HG03469 (cell line): Measurements from ENCODE around the gene TUBGCP6.

Experiments
- ATAC-seq: cut with Tn5 transposase; IDR thresholded peaks from one replicate; pipeline ENCODE4 v1.9.1; 2021; ENCODE audit warnings: mild to moderate bottlenecking, moderate library complexity, moderate number of reproducible peaks; ENCODE audit not compliant: unreplicated experiment

Gene TUBGCP6

DNA sequence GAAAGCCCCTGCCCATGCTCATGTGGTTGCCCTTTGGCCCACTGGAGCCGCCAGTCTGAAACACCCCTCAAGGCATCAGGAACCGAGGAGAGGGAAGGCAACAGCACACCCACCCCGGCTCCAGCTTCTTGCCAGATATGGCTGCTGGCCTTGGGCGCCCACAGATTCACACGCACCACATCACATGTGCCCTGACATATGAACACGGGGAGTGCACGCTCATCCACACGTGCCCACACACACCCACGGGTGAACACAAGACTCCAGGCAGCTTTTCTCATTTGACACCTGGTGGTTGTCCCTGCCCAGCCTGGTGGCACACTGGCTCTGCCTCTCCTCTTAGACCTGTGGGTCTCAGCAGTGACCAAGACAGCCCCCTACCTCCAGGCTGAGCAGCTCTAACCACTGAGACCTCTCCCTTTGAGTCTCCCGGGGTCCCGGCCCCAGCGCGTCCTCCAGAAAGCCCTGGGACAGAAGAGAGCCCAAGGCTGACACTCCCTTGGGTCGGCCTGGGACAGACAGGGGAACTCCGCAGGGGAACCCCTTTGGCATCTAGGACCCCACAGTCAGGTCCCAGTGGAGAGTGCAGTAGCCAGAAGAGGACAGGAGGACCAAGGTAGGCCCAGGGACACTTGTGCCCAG, 19.4 kb upstream of the TUBGCP6 start:
- no peak for ATAC-seq

DNA sequence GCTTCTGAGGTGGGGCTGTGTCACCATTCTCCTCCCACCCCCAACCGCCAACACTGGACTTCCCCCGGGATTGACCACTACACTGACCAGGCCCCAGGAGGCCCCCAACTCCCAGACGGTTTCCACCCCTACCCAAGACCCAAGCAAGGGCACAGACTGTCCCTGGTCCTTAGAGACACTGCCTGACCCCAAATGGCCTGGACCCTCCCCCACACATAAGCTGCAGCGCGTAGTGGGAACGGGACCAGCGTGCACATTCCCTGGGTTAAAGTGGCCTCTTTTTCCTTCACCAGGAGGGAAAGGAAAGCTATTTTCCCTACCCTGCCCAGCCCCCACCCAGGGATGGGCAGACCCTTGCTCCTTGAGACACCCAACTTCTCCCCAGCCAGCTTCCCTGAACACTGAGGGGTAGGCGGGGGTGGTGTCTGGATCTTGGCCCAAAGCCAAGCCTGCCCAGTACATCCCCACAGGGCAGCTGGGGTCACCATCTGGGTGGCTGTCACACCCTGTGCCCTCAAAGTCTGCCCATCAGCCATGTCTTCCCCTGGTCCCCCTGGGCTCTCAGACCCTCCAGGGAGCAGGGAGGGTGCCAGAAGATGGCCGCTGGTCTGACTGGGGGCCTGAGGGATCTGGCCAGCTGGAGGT, 18.3 kb upstream of the TUBGCP6 start:
- ATAC-seq: no peak

DNA sequence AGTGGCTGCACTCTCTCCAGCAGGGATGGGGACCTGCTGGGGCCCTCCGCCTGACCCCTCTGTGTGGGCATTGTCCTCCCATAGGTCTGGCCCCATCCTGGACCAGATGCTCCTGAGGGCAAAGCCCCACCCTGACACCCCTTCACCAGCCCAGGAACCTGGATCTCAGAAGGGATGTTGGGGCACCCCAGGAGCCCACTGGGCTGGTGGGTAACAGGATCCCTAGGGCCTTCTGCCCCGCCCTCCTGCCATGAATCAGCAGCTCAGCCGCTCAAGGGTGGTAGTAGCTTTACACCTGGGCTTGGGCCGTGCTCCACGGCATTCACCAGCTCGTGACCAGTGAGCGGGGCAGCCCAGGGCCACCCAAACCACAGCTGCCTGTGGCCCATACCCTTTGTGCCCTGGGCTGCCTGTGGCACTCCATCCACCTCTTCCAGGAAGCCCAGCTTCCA, 17.7 kb upstream of the TUBGCP6 start:
- ATAC-seq: no peak

DNA sequence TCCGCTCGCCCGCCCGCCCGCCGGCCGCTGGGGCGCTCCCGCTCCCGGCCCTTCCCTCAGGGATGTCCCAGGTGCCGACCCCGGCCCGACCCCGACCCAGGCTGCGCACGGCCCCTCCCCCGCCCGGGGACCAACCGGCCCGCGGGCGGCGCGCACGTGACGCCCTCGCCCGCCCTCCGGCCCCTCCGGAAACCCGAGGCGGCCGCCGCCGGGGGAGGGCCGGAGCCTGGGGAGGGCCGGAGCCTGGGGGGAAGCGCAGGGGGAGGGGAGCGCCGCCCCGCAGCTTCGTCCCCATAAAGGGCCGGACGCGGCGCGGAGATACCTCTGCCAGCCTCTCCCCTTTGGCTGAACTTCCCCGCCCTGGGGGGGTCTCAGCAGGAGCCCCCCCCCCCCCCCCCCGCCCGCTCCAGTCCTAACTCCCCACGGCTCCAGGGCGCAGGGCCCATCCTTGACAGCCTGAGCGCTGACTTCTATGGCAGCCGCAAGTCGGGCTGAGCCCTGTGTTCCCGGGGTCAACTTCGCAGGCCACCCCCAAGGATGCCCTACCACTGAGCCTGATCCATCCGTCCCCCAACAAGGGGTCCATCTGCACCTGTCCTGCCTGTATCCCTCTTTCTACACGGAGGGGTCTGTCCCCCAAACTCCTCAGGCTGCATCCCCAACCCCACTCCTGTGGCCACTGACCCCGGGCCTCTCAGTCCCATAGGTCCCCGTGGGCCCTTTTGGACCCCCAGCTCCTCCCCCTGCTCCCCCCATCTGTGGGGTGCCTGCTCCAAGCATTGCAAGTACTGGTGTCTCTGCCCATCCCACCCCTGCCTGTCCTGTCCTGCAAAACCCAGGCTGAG, 17.0 kb upstream of the TUBGCP6 start, which contains the start of gene MAPK12:
TSS of gene MAPK12 (minus strand) at position 69 of the 845 bp plus-strand sequence. CDS start 174 bp downstream, outside the sequence.
- no peak for ATAC-seq

DNA sequence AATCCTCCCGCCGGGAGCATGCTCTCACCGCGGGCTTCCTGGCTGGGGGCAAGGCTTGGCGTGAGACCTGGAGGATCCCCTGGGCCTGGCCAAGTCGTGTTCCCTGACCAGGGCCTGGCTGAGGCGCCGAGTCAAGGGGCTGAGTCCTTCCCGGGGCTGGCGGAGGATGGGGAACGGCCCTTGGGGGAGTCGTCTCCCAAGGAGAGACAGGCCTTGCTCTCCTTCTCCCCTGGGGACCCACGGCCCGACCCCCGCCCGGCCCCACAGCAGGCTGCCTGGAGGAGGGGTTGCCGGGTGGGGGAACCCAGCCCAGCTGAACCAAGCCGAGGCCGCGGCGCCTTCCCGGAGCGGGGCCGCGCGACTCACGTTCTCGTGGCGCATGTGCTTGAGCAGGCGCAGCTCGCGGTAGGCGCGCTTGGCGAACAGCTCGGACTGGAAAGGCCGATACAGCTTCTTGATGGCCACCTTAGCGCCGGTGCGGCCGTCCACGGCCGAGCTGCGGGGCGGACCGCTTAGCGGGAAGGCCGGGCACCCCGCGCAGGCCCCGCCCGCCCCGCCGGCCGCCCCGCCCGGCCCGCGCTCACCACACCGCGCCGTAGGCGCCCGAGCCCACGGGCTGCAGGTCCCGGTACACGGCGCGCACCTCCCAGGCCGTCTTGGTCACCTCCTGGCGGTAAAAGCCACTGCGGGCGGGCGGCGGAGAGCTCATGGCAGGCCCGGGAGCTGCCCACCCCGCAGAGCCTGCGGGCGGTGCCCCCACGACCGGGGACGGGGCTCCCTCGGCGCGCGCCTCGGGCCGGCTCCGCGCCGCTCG, 16.2 kb upstream of the TUBGCP6 start:
- ATAC-seq: no peak

DNA sequence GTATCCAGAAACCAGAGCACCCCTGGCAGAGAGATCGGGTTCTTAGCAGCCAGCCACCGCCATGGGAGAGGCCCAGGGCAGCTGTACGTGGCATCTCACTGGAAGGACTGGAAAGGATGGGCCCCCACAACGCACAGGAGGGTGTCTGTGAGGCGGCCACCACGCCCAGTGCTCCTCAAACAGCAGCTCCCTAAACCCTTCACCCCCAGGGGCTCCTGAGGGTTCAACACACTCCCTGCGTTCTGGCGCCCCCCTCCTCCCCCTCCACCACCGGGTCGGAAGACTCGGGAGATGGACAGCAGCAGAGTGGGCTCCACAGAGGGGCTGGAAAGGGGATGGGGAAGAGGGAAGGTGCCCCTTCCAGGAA, 15.6 kb upstream of the TUBGCP6 start:
- no peak for ATAC-seq

DNA sequence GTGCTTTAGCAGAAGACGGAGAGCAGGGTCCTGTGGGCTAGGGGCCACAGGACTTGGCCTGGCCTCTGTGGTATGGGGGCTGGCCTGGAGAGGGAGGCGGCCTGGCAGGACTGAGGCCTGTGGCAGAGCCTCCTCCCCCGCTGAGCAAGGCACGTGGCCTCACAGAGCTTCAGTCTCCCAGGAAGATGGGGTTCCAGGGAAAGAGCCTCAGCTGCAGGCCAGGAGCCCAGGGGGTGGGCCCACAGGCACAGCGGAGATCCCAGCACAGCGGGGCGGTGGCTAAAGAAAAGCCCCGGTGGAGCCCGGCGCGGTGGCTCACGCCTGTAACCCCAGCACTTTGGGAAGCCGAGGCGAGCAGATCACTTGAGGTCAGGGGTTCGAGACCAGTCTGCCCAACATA, 14.5 kb upstream of the TUBGCP6 start:
- no peak for ATAC-seq

DNA sequence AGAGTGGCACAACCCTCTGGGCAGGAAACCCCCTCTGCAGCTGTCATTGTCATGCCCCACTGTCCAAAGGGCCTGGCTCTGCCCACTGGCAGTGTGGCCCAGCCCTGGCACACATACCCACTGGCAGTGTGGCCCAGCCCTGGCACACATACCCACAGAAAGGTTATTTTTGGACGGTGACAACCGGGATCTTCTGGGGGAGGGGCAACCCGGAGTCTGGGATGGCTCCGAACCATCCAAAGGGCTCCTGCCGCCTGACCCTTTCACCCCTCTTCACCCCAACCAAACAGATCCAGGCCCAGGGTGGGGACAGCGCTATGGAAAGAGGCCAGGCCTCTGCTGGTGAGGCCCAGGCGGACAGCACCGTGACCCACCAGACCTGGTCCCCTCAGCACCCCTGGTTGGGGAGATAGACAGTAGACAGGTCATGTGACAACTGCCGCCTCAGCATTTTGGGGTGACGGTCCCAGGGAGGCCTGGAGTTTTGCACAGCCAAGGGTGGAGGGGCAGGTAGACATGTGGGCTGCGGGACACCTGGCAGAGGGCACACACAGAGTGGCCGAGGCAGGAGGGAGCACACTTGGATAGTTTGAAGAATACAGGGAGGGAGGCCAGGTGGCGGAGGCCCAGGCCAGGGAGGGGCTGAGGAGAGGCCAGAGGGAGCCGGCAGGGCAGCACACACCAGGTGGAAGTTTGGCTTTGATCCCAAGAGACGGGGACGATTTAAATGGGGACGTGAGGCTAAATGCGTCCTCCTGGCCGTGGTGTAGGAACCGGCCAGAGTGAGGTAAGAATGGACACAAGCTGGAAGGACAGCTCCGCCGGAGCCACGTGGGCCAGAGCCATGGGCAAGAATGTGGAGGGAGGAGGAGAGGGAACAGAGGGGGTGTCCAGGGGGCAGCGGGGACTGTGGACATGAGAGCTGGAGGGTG, 13.8 kb upstream of the TUBGCP6 start:
- ATAC-seq: no peak

DNA sequence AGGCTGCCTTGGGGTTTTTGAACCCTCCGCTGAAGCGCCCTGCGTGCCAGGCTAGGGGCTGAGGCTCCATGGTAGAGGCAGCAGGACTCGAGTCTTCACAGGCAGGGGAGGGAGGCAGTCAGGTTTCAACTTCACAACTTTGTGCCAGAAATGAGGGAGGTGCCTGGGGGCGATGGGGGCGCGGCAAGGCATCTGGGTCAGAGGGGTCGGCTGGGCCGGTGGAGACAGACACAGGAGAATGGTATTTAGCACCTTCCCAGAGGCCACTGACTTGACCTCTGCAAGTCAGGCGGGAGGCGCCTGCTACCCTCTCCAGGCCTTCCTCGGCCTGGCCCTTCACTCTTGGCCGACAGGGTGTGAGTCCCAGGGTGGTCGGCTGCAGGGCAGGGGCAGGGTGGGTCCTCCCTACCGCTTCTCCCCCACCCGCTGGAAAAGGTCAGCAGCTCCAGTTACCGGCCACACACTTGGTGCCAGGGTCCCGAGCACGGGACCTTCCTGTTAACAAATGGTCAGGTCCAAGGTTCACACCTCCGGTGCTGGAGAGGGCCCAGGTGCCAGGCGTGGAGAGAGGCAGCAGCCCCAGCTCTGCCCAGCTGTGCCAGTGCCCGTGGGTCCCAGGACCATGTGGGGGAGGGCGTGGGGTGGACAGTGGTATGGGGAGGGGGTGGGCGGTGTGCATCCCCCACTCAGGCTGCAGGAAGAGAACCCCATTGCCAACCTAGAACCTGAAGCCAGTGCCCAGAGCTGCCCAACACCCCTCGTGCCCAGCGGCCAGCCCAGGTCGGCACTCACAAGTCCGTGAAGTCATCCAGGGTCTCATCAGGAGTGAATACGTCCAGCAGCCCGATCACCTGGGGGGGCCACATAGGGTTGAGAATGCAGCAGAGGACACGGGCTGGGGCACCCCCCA, 12.9 kb upstream of the TUBGCP6 start:
- ATAC-seq: no peak

DNA sequence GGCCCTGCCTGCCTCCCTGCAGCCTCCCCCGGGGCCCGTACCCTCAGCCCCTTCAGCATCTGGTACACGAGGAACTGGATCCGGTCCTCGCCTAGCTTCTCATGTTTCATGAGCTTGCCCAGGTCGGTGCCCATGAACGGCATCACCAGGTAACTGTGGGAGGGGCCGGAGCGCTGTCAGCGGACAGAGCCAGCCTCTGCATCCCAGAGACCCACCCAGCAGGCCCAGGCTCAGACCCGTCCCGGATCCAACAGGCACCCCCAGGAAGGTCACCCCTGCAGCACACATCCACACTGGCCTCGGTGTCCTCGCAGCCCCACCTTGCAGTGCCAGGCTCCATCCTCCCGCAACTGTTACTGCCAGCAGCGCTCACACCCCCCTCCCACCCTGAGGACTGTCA, 12.2 kb upstream of the TUBGCP6 start:
- ATAC-seq: no peak

DNA sequence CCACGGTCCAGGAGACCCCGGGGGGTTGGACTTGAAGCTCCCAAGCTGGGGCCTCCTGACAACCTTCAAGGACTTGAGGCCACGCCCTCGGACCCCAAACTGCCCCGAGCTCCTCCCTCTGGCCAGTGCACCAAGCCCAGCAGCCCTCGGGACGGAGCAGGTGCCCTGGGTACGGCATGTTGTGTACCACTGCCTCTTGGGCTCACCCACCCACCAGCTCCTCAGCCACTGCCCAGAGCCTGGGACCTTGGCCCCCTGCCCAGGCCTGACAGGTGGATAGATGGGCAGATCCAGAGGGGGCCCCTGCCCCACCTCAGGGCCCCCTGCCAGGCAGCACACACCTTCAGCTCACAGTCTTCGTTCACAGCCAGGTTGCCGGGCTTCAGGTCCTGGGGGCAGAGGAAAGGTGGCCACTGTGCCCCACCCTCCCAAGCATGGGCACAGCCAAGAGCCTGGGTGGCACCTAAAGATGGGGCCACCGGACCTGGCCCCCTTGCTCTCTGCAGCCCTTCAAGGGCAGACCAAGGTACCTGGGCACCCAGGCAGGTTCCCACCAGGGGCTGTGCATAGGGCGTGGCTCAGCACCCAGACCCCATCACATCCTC, 11.5 kb upstream of the TUBGCP6 start:
- ATAC-seq: no peak

DNA sequence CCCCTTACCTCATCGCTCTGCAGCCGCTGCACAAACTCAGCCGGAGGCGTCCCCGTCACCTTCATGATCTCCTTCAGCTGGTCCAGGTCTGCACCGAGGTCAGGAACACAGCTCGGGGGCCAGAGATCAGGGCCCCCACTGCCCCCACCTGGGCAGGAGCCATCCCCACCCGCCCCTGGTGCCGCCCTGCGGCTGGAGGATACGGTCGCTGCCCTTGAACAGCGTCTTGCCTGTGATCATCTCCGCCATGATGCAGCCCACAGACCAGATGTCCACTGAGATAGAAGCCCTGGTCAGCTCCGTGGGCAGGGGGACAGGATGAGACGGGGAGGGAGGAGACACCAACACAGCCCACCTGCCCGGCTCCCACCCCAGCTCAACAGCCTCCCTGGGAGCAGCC, 10.8 kb upstream of the TUBGCP6 start:
- no peak for ATAC-seq

DNA sequence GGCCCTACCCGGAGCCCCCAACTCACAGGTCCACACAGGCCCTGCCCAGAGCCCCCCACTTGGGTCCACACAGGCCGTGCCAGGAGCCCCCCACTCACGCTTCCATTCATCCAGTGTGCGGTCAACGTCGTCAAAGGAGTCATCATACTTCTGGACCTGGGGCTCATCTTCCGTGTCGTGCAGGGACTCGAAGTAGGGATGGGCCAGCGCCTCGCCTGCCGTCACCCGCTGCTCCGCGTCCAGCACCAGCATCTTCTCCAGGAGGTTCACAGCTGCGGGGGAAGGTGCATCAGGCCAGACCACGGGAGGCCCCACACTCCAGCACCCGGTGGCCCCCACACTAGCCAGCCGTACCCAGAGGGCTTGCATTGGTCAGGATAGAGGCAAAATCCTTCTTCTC, 10.3 kb upstream of the TUBGCP6 start:
- ATAC-seq: no peak

DNA sequence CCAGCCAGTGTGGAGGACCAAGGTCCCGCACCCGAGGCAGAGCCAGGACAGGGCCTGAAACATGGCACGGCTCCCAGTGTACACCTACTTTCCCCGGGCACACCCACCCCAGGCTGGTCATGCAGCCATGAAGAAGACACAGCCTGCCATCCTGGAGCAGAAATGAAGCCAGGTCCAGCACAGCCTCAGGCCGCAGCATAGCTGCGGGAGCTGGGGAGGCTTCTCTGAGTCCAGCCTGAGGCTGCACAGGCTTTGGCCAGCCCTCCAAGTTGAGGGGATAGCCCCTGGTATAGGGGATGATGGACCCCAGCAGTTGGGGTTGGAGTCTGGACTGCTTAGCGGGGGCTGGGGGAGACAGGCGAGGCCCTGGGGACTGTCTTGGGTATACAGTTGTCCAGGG, 9.1 kb upstream of the TUBGCP6 start:
- ATAC-seq: no peak

DNA sequence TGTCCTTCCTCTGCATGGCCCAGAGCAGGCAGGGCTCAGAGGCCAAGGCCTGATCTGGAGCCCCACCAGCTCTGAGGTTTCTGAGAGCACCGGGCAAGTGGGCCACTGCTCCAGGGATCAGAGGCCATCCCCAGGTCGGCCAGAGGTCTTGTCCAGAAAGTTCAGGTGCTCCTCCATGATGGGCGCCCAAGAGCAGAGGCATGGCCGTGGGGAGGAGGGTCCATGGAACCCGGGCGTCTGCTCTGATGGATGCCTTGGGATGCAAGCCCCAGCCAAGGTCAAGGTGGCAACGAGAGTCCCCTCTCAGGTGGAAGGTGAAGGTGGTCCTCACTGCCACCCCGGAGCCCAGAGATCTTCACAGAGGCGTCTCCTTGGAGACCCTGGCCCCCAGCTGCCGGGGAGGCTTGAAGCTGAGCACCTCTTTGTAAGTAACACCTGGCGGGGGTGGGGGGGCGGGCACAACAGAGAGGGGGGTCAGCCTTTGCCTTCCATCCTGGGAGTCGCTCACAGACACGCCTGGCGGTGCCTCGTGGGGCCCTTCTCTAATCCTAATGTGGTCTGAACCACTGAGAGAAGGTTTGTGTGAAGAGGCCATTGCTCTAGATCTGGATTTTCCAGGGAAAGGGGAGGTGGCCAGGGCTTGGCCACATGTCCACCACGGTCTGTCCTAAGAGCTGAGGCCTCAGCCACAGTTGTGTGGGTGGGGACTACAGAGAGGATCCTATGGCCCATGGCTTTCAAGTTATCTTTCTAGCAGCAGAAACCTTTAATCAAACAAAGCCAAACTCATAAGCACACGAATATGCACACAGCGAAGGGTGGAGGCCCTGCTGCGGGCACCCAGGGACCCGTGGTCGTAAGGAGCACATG, 8.5 kb upstream of the TUBGCP6 start:
- ATAC-seq: no peak

DNA sequence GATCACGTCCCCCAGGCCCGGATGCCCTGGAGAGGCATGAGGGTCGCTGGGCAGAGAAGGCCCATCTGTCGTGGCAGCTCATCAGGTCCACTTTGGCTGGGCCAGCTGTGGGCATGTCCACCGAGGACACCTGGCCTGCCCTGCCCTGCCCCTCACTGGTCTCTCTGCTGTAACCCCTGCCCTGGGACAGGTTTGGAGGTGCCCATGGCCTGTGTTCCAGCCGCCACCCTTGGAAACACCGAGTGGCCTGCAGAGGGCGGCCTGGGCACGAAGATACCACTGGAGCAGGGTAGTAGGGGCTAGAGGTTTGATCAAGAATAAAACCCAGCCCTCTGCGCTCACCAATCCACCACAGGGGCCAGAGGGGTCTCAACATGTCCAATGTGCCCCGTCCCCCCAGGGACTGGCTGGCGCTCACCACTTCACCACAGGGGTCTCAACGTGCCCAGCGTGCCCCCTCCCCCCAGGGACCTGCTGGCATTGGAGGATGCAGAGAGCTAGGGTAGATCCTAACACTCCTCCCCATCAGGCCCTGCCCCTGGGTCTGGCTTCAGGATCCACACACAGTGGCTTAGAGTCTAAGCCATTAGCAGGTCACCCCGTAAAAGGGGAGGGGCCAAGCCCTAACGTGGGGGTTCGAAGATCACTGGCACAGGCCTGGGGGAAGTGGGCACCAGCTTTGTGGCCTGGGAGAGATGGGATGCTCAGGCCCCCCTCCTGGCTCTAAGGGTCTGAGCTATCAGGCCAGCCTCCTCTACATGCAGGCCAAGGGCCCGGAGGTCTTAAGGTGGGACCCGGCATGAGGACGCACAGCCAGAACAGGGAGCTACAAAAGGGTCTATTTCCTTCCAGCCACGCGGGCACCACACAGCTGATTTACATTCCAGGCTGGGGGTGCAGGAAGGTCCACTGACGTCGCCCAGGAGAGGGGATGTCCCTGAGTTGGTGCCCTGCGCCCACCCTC, 7.5 kb upstream of the TUBGCP6 start:
- ATAC-seq: no peak
